ENCODE data around the gene COBLL1. TPM values are rescaled to one million over a fixed set of nuclear protein-coding genes. Genes with fewer than 3 reads are reported as not detected.

The COBLL1 gene
- total and polyA plus RNA-seq, 2 experiments from 2014 or later = 87.3 to 146 TPM

- no peaks in the 10 kb centered on the region for H3K9me2 ChIP-seq (replicated peaks; ENCODE audit: insufficient read depth)
- TF ChIP-seq CTCF (IDR thresholded peaks at IDR 0.05; ENCODE audit: poor library complexity) (no peak), EZH2 (IDR thresholded peaks at IDR 0.05; ENCODE audit: borderline replicate concordance) (no peak), EZH2phosphoT487 (IDR thresholded peaks at IDR 0.05; ENCODE audit: low read depth, severe bottlenecking, unreplicated experiment) (no peak)
- H3K36me3 ChIP-seq (replicated peaks; ENCODE audit: insufficient read depth, low read depth) = no peaks in the 10 kb centered on the region
- peak overlapping the region; percentile 30 for H3K4me2 ChIP-seq
- H3K27me3 ChIP-seq = no peaks in the 10 kb centered on the region
- DNase-seq (ENCODE audit: low spot score) = no peak
- peaks cover 7% of the 10 kb centered on the region for H4K20me1 ChIP-seq (ENCODE audit: insufficient read depth, poor library complexity, severe bottlenecking)
- peaks cover 92% of the 10 kb centered on the region for H3K79me2 ChIP-seq
- H3K4me3 ChIP-seq = peak overlapping the region; percentile 7
- 71% methylated on average over 3 of the region's 3 CpGs for WGBS (ENCODE audit: low lambda C conversion rate, missing lambda C conversion rate)
- no peaks in the 10 kb centered on the region for H3K9me3 ChIP-seq (ENCODE audit: low read depth)
- H3K27ac ChIP-seq = peak overlapping the region; percentile 31
- H3K4me1 ChIP-seq (ENCODE audit: insufficient read depth) = peaks cover 6% of the 10 kb centered on the region
- H2AFZ ChIP-seq = no peak overlapping the region
Observed at GRCh38 chr2:164773091-164773490, 68.5 kb downstream of the COBLL1 start.

GRCh38 chr2:164771897-164772296 lies 69.7 kb downstream of the COBLL1 start:
- TF ChIP-seq CTCF (IDR thresholded peaks at IDR 0.05; ENCODE audit: poor library complexity) (no peak), EZH2 (IDR thresholded peaks at IDR 0.05; ENCODE audit: borderline replicate concordance) (no peak), EZH2phosphoT487 (IDR thresholded peaks at IDR 0.05; ENCODE audit: low read depth, severe bottlenecking, unreplicated experiment) (no peak)
- no peaks in the 10 kb centered on the region for H3K9me2 ChIP-seq (replicated peaks; ENCODE audit: insufficient read depth)
- H3K36me3 ChIP-seq (replicated peaks; ENCODE audit: insufficient read depth, low read depth) = no peaks in the 10 kb centered on the region
- peaks cover 93% of the 10 kb centered on the region for H3K79me2 ChIP-seq
- 51% methylated on average over 2 of the region's 2 CpGs for WGBS (ENCODE audit: low lambda C conversion rate, missing lambda C conversion rate)
- H4K20me1 ChIP-seq (ENCODE audit: insufficient read depth, poor library complexity, severe bottlenecking) = peaks cover 8% of the 10 kb centered on the region
- H3K4me3 ChIP-seq = no peak overlapping the region
- H3K9me3 ChIP-seq (ENCODE audit: low read depth) = no peaks in the 10 kb centered on the region
- no peak overlapping the region for H2AFZ ChIP-seq
- H3K27me3 ChIP-seq = no peaks in the 10 kb centered on the region
- H3K4me1 ChIP-seq (ENCODE audit: insufficient read depth) = peaks cover 6% of the 10 kb centered on the region
- DNase-seq (ENCODE audit: low spot score) = no peak
- peak overlapping the region; percentile 17 for H3K4me2 ChIP-seq
- no peak overlapping the region for H3K27ac ChIP-seq

- Histone ChIP-seq H3K4me1 (ENCODE audit: insufficient read depth) (peaks cover 5% of the 10 kb centered on the region), H3K27me3 (no peaks in the 10 kb centered on the region), H3K9me3 (ENCODE audit: low read depth) (no peaks in the 10 kb centered on the region), H2AFZ (no peak overlapping the region), H3K9me2 (replicated peaks; ENCODE audit: insufficient read depth) (no peaks in the 10 kb centered on the region), H3K4me2 (peak overlapping the region; percentile 17), H3K79me2 (peaks cover 93% of the 10 kb centered on the region), H3K4me3 (no peak overlapping the region), H4K20me1 (ENCODE audit: insufficient read depth, poor library complexity, severe bottlenecking) (peaks cover 14% of the 10 kb centered on the region), H3K27ac (peak overlapping the region; percentile 26), H3K36me3 (replicated peaks; ENCODE audit: insufficient read depth, low read depth) (no peaks in the 10 kb centered on the region)
- TF ChIP-seq EZH2 (IDR thresholded peaks at IDR 0.05; ENCODE audit: borderline replicate concordance) = no peak
- TF ChIP-seq EZH2phosphoT487 (IDR thresholded peaks at IDR 0.05; ENCODE audit: low read depth, severe bottlenecking, unreplicated experiment) = no peak
- no peak for TF ChIP-seq CTCF (IDR thresholded peaks at IDR 0.05; ENCODE audit: poor library complexity)
- 71% methylated on average over 4 of the region's 4 CpGs for WGBS (ENCODE audit: low lambda C conversion rate, missing lambda C conversion rate)
- no peak for DNase-seq (ENCODE audit: low spot score)
Observed at GRCh38 chr2:164770421-164770916, 71.2 kb downstream of the COBLL1 start.

All from hepatocyte (in vitro differentiated cells).